ENCODE data around the gene DNAH17. TPM values are rescaled to one million over a fixed set of nuclear protein-coding genes. Genes with fewer than 3 reads are reported as not detected.

DNAH17 gene
- total and polyA plus RNA-seq, 2 donors, result 0.28 to 0.30 TPM

- no peaks in the 10 kb centered on the region for H3K4me1 ChIP-seq (ENCODE audit: control insufficient read depth in 2 of 2, insufficient read depth in 2 of 2, low read length in 2 of 2)
- H3K9me3 ChIP-seq (ENCODE audit: control insufficient read depth in 2 of 2, insufficient read depth in 1 of 2, low read length in 1 of 2), result no peaks in the 10 kb centered on the region
- H3K27ac ChIP-seq (ENCODE audit: low read depth in 1 of 2, low read length in 1 of 2), result no peak overlapping the region
- H3K36me3 ChIP-seq (ENCODE audit: control insufficient read depth in 2 of 2, insufficient read depth in 2 of 2, low read length in 1 of 2), result no peaks in the 10 kb centered on the region
- DNase-seq (ENCODE audit: low read depth in 6 of 9, low spot score in 9 of 9), result no peak
- peaks cover 0 to 2% of the 10 kb centered on the region in 2 donors for H3K27me3 ChIP-seq (ENCODE audit: control insufficient read depth in 2 of 2, insufficient read depth in 1 of 2, low read length in 1 of 2)
- H3K4me3 ChIP-seq (ENCODE audit: low read length in 2 of 2), result no peak overlapping the region
- WGBS, result 92% methylated on average over 20 of the region's 20 CpGs
These were observed 139.6 kb downstream of the DNAH17 start for GRCh38 chr17:78437508-78438169.

GRCh38 chr17:78435330-78436005, 141.7 kb downstream of the DNAH17 start:
- 89% methylated on average over 19 of the region's 19 CpGs for WGBS
- Histone ChIP-seq H3K36me3 (ENCODE audit: control insufficient read depth in 2 of 2, insufficient read depth in 2 of 2, low read length in 1 of 2) (no peaks in the 10 kb centered on the region), H3K27me3 (ENCODE audit: control insufficient read depth in 2 of 2, insufficient read depth in 1 of 2, low read length in 1 of 2) (peaks cover 0 to 2% of the 10 kb centered on the region in 2 donors), H3K4me1 (ENCODE audit: control insufficient read depth in 2 of 2, insufficient read depth in 2 of 2, low read length in 2 of 2) (peaks cover 0 to 5% of the 10 kb centered on the region in 2 donors), H3K27ac (ENCODE audit: low read depth in 1 of 2, low read length in 1 of 2) (no peak overlapping the region), H3K9me3 (ENCODE audit: control insufficient read depth in 2 of 2, insufficient read depth in 1 of 2, low read length in 1 of 2) (no peaks in the 10 kb centered on the region), H3K4me3 (ENCODE audit: low read length in 2 of 2) (no peak overlapping the region)
- no peak for DNase-seq (ENCODE audit: low read depth in 6 of 9, low spot score in 9 of 9)

GRCh38 chr17:78434455-78435329, 142.5 kb downstream of the DNAH17 start:
- Histone ChIP-seq H3K27me3 (ENCODE audit: control insufficient read depth in 2 of 2, insufficient read depth in 1 of 2, low read length in 1 of 2) (peaks cover 0 to 2% of the 10 kb centered on the region in 2 donors), H3K4me3 (ENCODE audit: low read length in 2 of 2) (no peak overlapping the region), H3K4me1 (ENCODE audit: control insufficient read depth in 2 of 2, insufficient read depth in 2 of 2, low read length in 2 of 2) (peaks cover 0 to 5% of the 10 kb centered on the region in 2 donors), H3K36me3 (ENCODE audit: control insufficient read depth in 2 of 2, insufficient read depth in 2 of 2, low read length in 1 of 2) (peaks cover 2 to 4% of the 10 kb centered on the region in 2 donors), H3K9me3 (ENCODE audit: control insufficient read depth in 2 of 2, insufficient read depth in 1 of 2, low read length in 1 of 2) (no peaks in the 10 kb centered on the region), H3K27ac (ENCODE audit: low read depth in 1 of 2, low read length in 1 of 2) (no peak overlapping the region)
- WGBS, result 82% methylated on average over 18 of the region's 18 CpGs
- no peak for DNase-seq (ENCODE audit: low read depth in 6 of 9, low spot score in 9 of 9)

- WGBS, result 96% methylated on average over 13 of the region's 13 CpGs
- peaks cover 0 to 5% of the 10 kb centered on the region in 2 donors for H3K4me1 ChIP-seq (ENCODE audit: control insufficient read depth in 2 of 2, insufficient read depth in 2 of 2, low read length in 2 of 2)
- peaks cover 10 to 11% of the 10 kb centered on the region in 2 donors for H3K36me3 ChIP-seq (ENCODE audit: control insufficient read depth in 2 of 2, insufficient read depth in 2 of 2, low read length in 1 of 2)
- no peak for DNase-seq (ENCODE audit: low read depth in 6 of 9, low spot score in 9 of 9)
- no peak overlapping the region for H3K27ac ChIP-seq (ENCODE audit: low read depth in 1 of 2, low read length in 1 of 2)
- no peak overlapping the region for H3K4me3 ChIP-seq (ENCODE audit: low read length in 2 of 2)
- H3K27me3 ChIP-seq (ENCODE audit: control insufficient read depth in 2 of 2, insufficient read depth in 1 of 2, low read length in 1 of 2), result peaks cover 0 to 2% of the 10 kb centered on the region in 2 donors
- no peaks in the 10 kb centered on the region for H3K9me3 ChIP-seq (ENCODE audit: control insufficient read depth in 2 of 2, insufficient read depth in 1 of 2, low read length in 1 of 2)
These were observed 143.3 kb downstream of the DNAH17 start for GRCh38 chr17:78433780-78434335.

- no peaks in the 10 kb centered on the region for H3K9me3 ChIP-seq (ENCODE audit: control insufficient read depth in 2 of 2, insufficient read depth in 1 of 2, low read length in 1 of 2)
- H3K4me3 ChIP-seq (ENCODE audit: low read length in 2 of 2), result no peak overlapping the region
- H3K4me1 ChIP-seq (ENCODE audit: control insufficient read depth in 2 of 2, insufficient read depth in 2 of 2, low read length in 2 of 2), result peaks cover 0 to 5% of the 10 kb centered on the region in 2 donors
- peaks cover 15 to 17% of the 10 kb centered on the region in 2 donors for H3K36me3 ChIP-seq (ENCODE audit: control insufficient read depth in 2 of 2, insufficient read depth in 2 of 2, low read length in 1 of 2)
- WGBS, result 89% methylated on average over 20 of the region's 20 CpGs
- no peak for DNase-seq (ENCODE audit: low read depth in 6 of 9, low spot score in 9 of 9)
- no peak overlapping the region for H3K27ac ChIP-seq (ENCODE audit: low read depth in 1 of 2, low read length in 1 of 2)
- H3K27me3 ChIP-seq (ENCODE audit: control insufficient read depth in 2 of 2, insufficient read depth in 1 of 2, low read length in 1 of 2), result peaks cover 0 to 2% of the 10 kb centered on the region in 2 donors
These were observed 144.0 kb downstream of the DNAH17 start for GRCh38 chr17:78433013-78433727.

GRCh38 chr17:78432226-78433012, 144.8 kb downstream of the DNAH17 start:
- Histone ChIP-seq H3K27ac (ENCODE audit: low read depth in 1 of 2, low read length in 1 of 2) (no peak overlapping the region), H3K36me3 (ENCODE audit: control insufficient read depth in 2 of 2, insufficient read depth in 2 of 2, low read length in 1 of 2) (peaks cover 16 to 23% of the 10 kb centered on the region in 2 donors), H3K4me3 (ENCODE audit: low read length in 2 of 2) (no peak overlapping the region), H3K4me1 (ENCODE audit: control insufficient read depth in 2 of 2, insufficient read depth in 2 of 2, low read length in 2 of 2) (peaks cover 0 to 5% of the 10 kb centered on the region in 2 donors), H3K27me3 (ENCODE audit: control insufficient read depth in 2 of 2, insufficient read depth in 1 of 2, low read length in 1 of 2) (peaks cover 0 to 2% of the 10 kb centered on the region in 2 donors), H3K9me3 (ENCODE audit: control insufficient read depth in 2 of 2, insufficient read depth in 1 of 2, low read length in 1 of 2) (no peaks in the 10 kb centered on the region)
- 88% methylated on average over 21 of the region's 21 CpGs for WGBS
- no peak for DNase-seq (ENCODE audit: low read depth in 6 of 9, low spot score in 9 of 9)

GRCh38 chr17:78431692-78431958, 145.6 kb downstream of the DNAH17 start:
- no peak for DNase-seq (ENCODE audit: low read depth in 6 of 9, low spot score in 9 of 9)
- Histone ChIP-seq H3K4me3 (ENCODE audit: low read length in 2 of 2) (no peak overlapping the region), H3K27me3 (ENCODE audit: control insufficient read depth in 2 of 2, insufficient read depth in 1 of 2, low read length in 1 of 2) (peaks cover 0 to 2% of the 10 kb centered on the region in 2 donors), H3K36me3 (ENCODE audit: control insufficient read depth in 2 of 2, insufficient read depth in 2 of 2, low read length in 1 of 2) (peaks cover 22 to 31% of the 10 kb centered on the region in 2 donors), H3K4me1 (ENCODE audit: control insufficient read depth in 2 of 2, insufficient read depth in 2 of 2, low read length in 2 of 2) (peaks cover 0 to 5% of the 10 kb centered on the region in 2 donors), H3K27ac (ENCODE audit: low read depth in 1 of 2, low read length in 1 of 2) (no peak overlapping the region), H3K9me3 (ENCODE audit: control insufficient read depth in 2 of 2, insufficient read depth in 1 of 2, low read length in 1 of 2) (no peaks in the 10 kb centered on the region)
- WGBS, result 96% methylated on average over 11 of the region's 11 CpGs
